GM23338 (cell line): ENCODE data around the gene ATP13A2. TPM values are rescaled to one million over a fixed set of nuclear protein-coding genes. Genes with fewer than 3 reads are reported as not detected.

ENCODE experiments used
- ATAC-seq: fragments of 200-7000 bp; cut with Tn5 transposase; 3 replicates; pipeline ENCODE4 v1.9.1; 2020
- DNase-seq: peaks from one replicate; pipeline ENCODE4 v3.0.0-alpha.2; 2015; ENCODE audit warnings: low spot score
- H2AFZ ChIP-seq: fragments of 200-600 bp; sonication (generic); 2 replicates; pipeline ENCODE4 v1.8.0; 2016; ENCODE audit warnings: antibody characterized with exemption, mild to moderate bottlenecking, moderate library complexity
- H3F3A ChIP-seq: fragments of 200-600 bp; sonication (generic); replicated peaks from 2 replicates; pipeline ENCODE4 v1.8.0; 2017; ENCODE audit warnings: antibody characterized with exemption, mixed run types, low read depth
- H3K27ac ChIP-seq: fragments of 200-600 bp; sonication (generic); 2 replicates; pipeline ENCODE4 v1.6.1; 2016; ENCODE audit warnings: low read depth
- H3K27me3 ChIP-seq: fragments of 200-600 bp; sonication (generic); 2 replicates; pipeline ENCODE4 v1.8.0; 2016; ENCODE audit warnings: mild to moderate bottlenecking, mixed run types, moderate library complexity; ENCODE audit not compliant: insufficient read depth
- H3K36me3 ChIP-seq: fragments of 200-600 bp; sonication (generic); 2 replicates; pipeline ENCODE4 v1.8.0; 2016; ENCODE audit warnings: mild to moderate bottlenecking; ENCODE audit not compliant: insufficient read depth
- H3K4me1 ChIP-seq: fragments of 200-600 bp; sonication (generic); 2 replicates; pipeline ENCODE4 v1.8.0; 2016; ENCODE audit warnings: mild to moderate bottlenecking, moderate library complexity; ENCODE audit not compliant: insufficient read depth
- H3K4me2 ChIP-seq: fragments of 200-600 bp; sonication (generic); 2 replicates; pipeline ENCODE4 v1.7.1; 2017; ENCODE audit warnings: mixed run types
- H3K4me3 ChIP-seq: fragments of 200-600 bp; sonication (generic); 2 replicates; pipeline ENCODE4 v1.6.1; 2016; ENCODE audit warnings: mixed run types
- H3K79me2 ChIP-seq: fragments of 200-600 bp; sonication (generic); replicated peaks from 2 replicates; pipeline ENCODE4 v1.8.0; 2017; ENCODE audit warnings: mild to moderate bottlenecking; ENCODE audit not compliant: insufficient read depth
- H3K9me2 ChIP-seq: fragments of 200-600 bp; sonication (generic); 2 replicates; pipeline ENCODE4 v1.8.0; 2017; ENCODE audit not compliant: insufficient read depth
- H4K20me1 ChIP-seq: fragments of 200-600 bp; sonication (generic); replicated peaks from 2 replicates; pipeline ENCODE4 v1.8.0; 2017; ENCODE audit warnings: mild to moderate bottlenecking; ENCODE audit not compliant: insufficient read depth
- H3K27ac Mint-ChIP-seq: 2 replicates; pipeline ENCODE4 v1.8.0; 2020; ENCODE audit warnings: inconsistent platforms, mild to moderate bottlenecking, moderate library complexity, mixed read lengths
- H3K27me3 Mint-ChIP-seq: 3 replicates; pipeline ENCODE4 v1.8.0; 2022; ENCODE audit warnings: low read depth, mild to moderate bottlenecking, moderate library complexity, mixed read lengths, inconsistent platforms; ENCODE audit not compliant: insufficient read depth, poor library complexity
- H3K36me3 Mint-ChIP-seq: 3 replicates; pipeline ENCODE4 v1.8.0; 2021; ENCODE audit warnings: low read depth, mild to moderate bottlenecking, inconsistent platforms, moderate library complexity, mixed read lengths
- H3K4me1 Mint-ChIP-seq: 3 replicates; pipeline ENCODE4 v1.8.0; 2020; ENCODE audit warnings: mild to moderate bottlenecking, inconsistent platforms, mixed read lengths
- H3K4me3 Mint-ChIP-seq: 3 replicates; pipeline ENCODE4 v1.8.0; 2021; ENCODE audit warnings: moderate library complexity, mild to moderate bottlenecking, inconsistent platforms, mixed read lengths
- H3K9me3 Mint-ChIP-seq: 3 replicates; pipeline ENCODE4 v1.8.0; 2020; ENCODE audit warnings: moderate library complexity, mild to moderate bottlenecking, inconsistent platforms, mixed read lengths
- CREB1 ChIP-seq: fragments of 250-450 bp; sonication (Bioruptor Pico); IDR thresholded peaks from 2 replicates; pipeline ENCODE4 v1.5.0; 2020; ENCODE audit warnings: low read depth, mild to moderate bottlenecking, moderate library complexity
- ETS1 ChIP-seq: IDR thresholded peaks from 2 replicates; pipeline ENCODE4 v1.6.1; 2016; ENCODE audit warnings: antibody characterized with exemption
- EZH2 ChIP-seq: fragments of 200-600 bp; sonication (generic); IDR thresholded peaks from one replicate; pipeline ENCODE4 v1.8.0; 2017; ENCODE audit warnings: antibody characterized with exemption, mild to moderate bottlenecking, low read depth; ENCODE audit not compliant: unreplicated experiment
- EZH2phosphoT487 ChIP-seq: fragments of 200-600 bp; sonication (generic); IDR thresholded peaks from one replicate; pipeline ENCODE4 v1.8.1; 2018; ENCODE audit warnings: antibody characterized with exemption; ENCODE audit not compliant: unreplicated experiment
- JUNB ChIP-seq: IDR thresholded peaks from one replicate; pipeline ENCODE4 v1.6.1; 2016; ENCODE audit warnings: antibody characterized with exemption; ENCODE audit not compliant: unreplicated experiment
- NANOG ChIP-seq: IDR thresholded peaks from 2 replicates; pipeline ENCODE4 v1.6.1; 2016; ENCODE audit warnings: antibody characterized with exemption, borderline replicate concordance
- POLR2AphosphoS5 ChIP-seq: IDR thresholded peaks from 2 replicates; pipeline ENCODE4 v1.6.1; 2016; ENCODE audit warnings: antibody characterized with exemption, low read depth
- REST ChIP-seq: IDR thresholded peaks from one replicate; pipeline ENCODE4 v1.6.1; 2018; ENCODE audit warnings: antibody characterized with exemption; ENCODE audit not compliant: unreplicated experiment
- STAT1 ChIP-seq: IDR thresholded peaks from one replicate; pipeline ENCODE4 v1.6.1; 2016; ENCODE audit warnings: antibody characterized with exemption; ENCODE audit not compliant: unreplicated experiment
- ZNF114 ChIP-seq: fragments of 250-450 bp; sonication (Bioruptor Pico); IDR thresholded peaks from 2 replicates; pipeline ENCODE4 v1.5.0; 2020; ENCODE audit warnings: mild to moderate bottlenecking, moderate library complexity
- ZNF331 ChIP-seq: fragments of 250-450 bp; sonication (Bioruptor Pico); IDR thresholded peaks from 2 replicates; pipeline ENCODE4 v1.5.0; 2020; ENCODE audit warnings: low read depth, mild to moderate bottlenecking, moderate library complexity
- polyA plus RNA-seq: library from polyadenylated mRNA; unstranded; fragments of >200 nt; fragmentation: Nextera tagmentation; extraction: Ambion mirVana; gene quantifications from 2 replicates; pipeline ENCODE4 v1.2.1, GENCODE V29; 2016
- total RNA-seq: library from RNA; depleted of rRNA; stranded (reverse); fragments of >200 nt; shearing (Covaris generic); gene quantifications from 2 replicates; pipeline ENCODE4 v1.2.3, GENCODE V29; 2014
- TF ChIP-seq, protein P1 (sequence below), 2 experiments: fragments of 200-600 bp in 1 of 2; sonication (generic) in 1 of 2; conservative IDR thresholded peaks; 2 replicates each; pipeline versions ENCODE4 v1.5.1 to v1.6.1; 2016 to 2017; ENCODE audit warnings: antibody characterized with exemption in 2 of 2, low read depth in 2 of 2, mild to moderate bottlenecking in 2 of 2, moderate library complexity in 1 of 2

ATP13A2 gene
- total and polyA plus RNA-seq, 2 experiments from 2014 or later: 30.1 to 87.7 TPM

GRCh38 chr1:17023102-17023501 lies 11.4 kb upstream of the ATP13A2 start:
- TF ChIP-seq NANOG (no peak), POLR2AphosphoS5 (no peak), ETS1 (no peak), EZH2phosphoT487 (no peak), REST (no peak)
- TF ChIP-seq, protein P1, sequence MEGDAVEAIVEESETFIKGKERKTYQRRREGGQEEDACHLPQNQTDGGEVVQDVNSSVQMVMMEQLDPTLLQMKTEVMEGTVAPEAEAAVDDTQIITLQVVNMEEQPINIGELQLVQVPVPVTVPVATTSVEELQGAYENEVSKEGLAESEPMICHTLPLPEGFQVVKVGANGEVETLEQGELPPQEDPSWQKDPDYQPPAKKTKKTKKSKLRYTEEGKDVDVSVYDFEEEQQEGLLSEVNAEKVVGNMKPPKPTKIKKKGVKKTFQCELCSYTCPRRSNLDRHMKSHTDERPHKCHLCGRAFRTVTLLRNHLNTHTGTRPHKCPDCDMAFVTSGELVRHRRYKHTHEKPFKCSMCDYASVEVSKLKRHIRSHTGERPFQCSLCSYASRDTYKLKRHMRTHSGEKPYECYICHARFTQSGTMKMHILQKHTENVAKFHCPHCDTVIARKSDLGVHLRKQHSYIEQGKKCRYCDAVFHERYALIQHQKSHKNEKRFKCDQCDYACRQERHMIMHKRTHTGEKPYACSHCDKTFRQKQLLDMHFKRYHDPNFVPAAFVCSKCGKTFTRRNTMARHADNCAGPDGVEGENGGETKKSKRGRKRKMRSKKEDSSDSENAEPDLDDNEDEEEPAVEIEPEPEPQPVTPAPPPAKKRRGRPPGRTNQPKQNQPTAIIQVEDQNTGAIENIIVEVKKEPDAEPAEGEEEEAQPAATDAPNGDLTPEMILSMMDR (conservative IDR thresholded peaks at IDR 0.05; ENCODE audit: low read depth in 2 of 2): no peak
- Histone ChIP-seq H3K9me2 (no peaks in the 10 kb centered on the region), H4K20me1 (peaks cover 8% of the 10 kb centered on the region), H3K27ac (no peak overlapping the region), H3K27me3 (no peaks in the 10 kb centered on the region), H3K4me1 (no peaks in the 10 kb centered on the region), H3K4me3 (no peak overlapping the region), H3K36me3 (peaks cover 49% of the 10 kb centered on the region), H3K4me2 (no peak overlapping the region), H3F3A (peaks cover 12% of the 10 kb centered on the region; the same call in 1 of the 2 replicates), H3K79me2 (no peaks in the 10 kb centered on the region), H2AFZ (no peak overlapping the region)
- Mint-ChIP-seq H3K4me1 (no peaks in the 10 kb centered on the region), H3K27ac (no peak overlapping the region), H3K9me3 (no peaks in the 10 kb centered on the region), H3K27me3 (no peaks in the 10 kb centered on the region), H3K4me3 (no peak overlapping the region), H3K36me3 (peaks cover 74% of the 10 kb centered on the region)
- DNase-seq (no peak), ATAC-seq (no peak)

GRCh38 chr1:17021896-17022295 lies 10.2 kb upstream of the ATP13A2 start:
- Mint-ChIP-seq H3K27me3 (peaks cover 1% of the 10 kb centered on the region), H3K4me1 (no peaks in the 10 kb centered on the region), H3K9me3 (no peaks in the 10 kb centered on the region), H3K36me3 (peaks cover 69% of the 10 kb centered on the region), H3K4me3 (no peak overlapping the region), H3K27ac (no peak overlapping the region)
- H3F3A ChIP-seq: peaks cover 5% of the 10 kb centered on the region; the same call in 1 of the 2 replicates
- H3K27ac ChIP-seq: no peak overlapping the region
- no peak for ATAC-seq
- no peaks in the 10 kb centered on the region for H3K9me2 ChIP-seq
- peaks cover 37% of the 10 kb centered on the region for H3K36me3 ChIP-seq
- no peak overlapping the region for H2AFZ ChIP-seq
- H4K20me1 ChIP-seq: peaks cover 8% of the 10 kb centered on the region
- DNase-seq: no peak
- no peaks in the 10 kb centered on the region for H3K79me2 ChIP-seq
- TF ChIP-seq EZH2 (no peak), STAT1 (no peak), CREB1 (CRISPR knock-in tag) (no peak), ZNF331 (CRISPR knock-in tag) (no peak), JUNB (no peak), REST (no peak), POLR2AphosphoS5 (no peak), NANOG (no peak), ZNF114 (CRISPR knock-in tag) (no peak)
- TF ChIP-seq, protein P1 (conservative IDR thresholded peaks at IDR 0.05; ENCODE audit: low read depth in 2 of 2): no peak
- H3K4me2 ChIP-seq: no peak overlapping the region
- no peak overlapping the region for H3K4me3 ChIP-seq
- no peaks in the 10 kb centered on the region for H3K4me1 ChIP-seq
- H3K27me3 ChIP-seq: no peaks in the 10 kb centered on the region
